Measurements from ENCODE around the gene SMPD3. TPM values are rescaled to one million over a fixed set of nuclear protein-coding genes. Genes with fewer than 3 reads are reported as not detected.

The SMPD3 gene
- total and polyA plus RNA-seq, 2 of the 4 experiments (the other 2 are of a cell fraction): not detected

- ATAC-seq (ENCODE audit: low read depth): no peak
- H4K20me1 ChIP-seq (ENCODE audit: insufficient read depth, low read length): no peaks in the 10 kb centered on the region
- CTCF ChIA-PET: interaction anchor here (0.9 to 1.8 kb wide), 2 partner anchors 9 to 65 kb away, joined by 3 to 6 read pairs; no protein-coding TSS in a partner anchor
Measured at GRCh38 chr16:68455631-68456030, 7.3 kb upstream of the SMPD3 start.

More at GRCh38 chr16:68455631-68456030, 7.3 kb upstream of the SMPD3 start:
- POLR2A ChIA-PET (ENCODE audit: unreplicated experiment): no interaction called here
- no peak for TF ChIP-seq CEBPB (IDR thresholded peaks at IDR 0.05; ENCODE audit: low read depth, low read length)
- TF ChIP-seq BHLHE40 (IDR thresholded peaks at IDR 0.05; ENCODE audit: low read depth, low read length): no peak
- no peak for TF ChIP-seq NFE2L2 (IDR thresholded peaks at IDR 0.05; ENCODE audit: low read depth, low read length)
- TF ChIP-seq RCOR1 (IDR thresholded peaks at IDR 0.05; ENCODE audit: insufficient replicate concordance, low read length): no peak
- TF ChIP-seq MAFK (IDR thresholded peaks at IDR 0.05; ENCODE audit: low read depth, low read length): no peak
- no peak for TF ChIP-seq RFX5 (IDR thresholded peaks at IDR 0.05; ENCODE audit: low read depth, low read length)
- no peak for TF ChIP-seq MXI1 (IDR thresholded peaks at IDR 0.05; ENCODE audit: borderline replicate concordance, low read depth, low read length)
- no peak for TF ChIP-seq CHD1 (IDR thresholded peaks at IDR 0.05; ENCODE audit: low read depth, low read length)
- TF ChIP-seq ELK1 (IDR thresholded peaks at IDR 0.05; ENCODE audit: borderline replicate concordance, low read depth, low read length): no peak
- TF ChIP-seq CTCF (conservative IDR thresholded peaks at IDR 0.05; ENCODE audit: low read depth, low read length): no peak
- no peak for TF ChIP-seq POLR2A (IDR thresholded peaks at IDR 0.05; ENCODE audit: low read depth, low read length)
- TF ChIP-seq MAZ (IDR thresholded peaks at IDR 0.05; ENCODE audit: borderline replicate concordance, low read depth, low read length): no peak
- TF ChIP-seq USF2 (IDR thresholded peaks at IDR 0.05; ENCODE audit: low read depth, low read length): no peak
- no peak for TF ChIP-seq SMC3 (IDR thresholded peaks at IDR 0.05; ENCODE audit: low read depth, low read length)
- no peak for TF ChIP-seq RAD21 (IDR thresholded peaks at IDR 0.05; ENCODE audit: low read length)
- no peak for TF ChIP-seq FOS (IDR thresholded peaks at IDR 0.05; ENCODE audit: low read depth, low read length)
- H3K9me1 ChIP-seq (ENCODE audit: insufficient read depth, low read length): peaks cover 2% of the 10 kb centered on the region; the same call in 1 of the 2 replicates
- H4K91ac ChIP-seq (ENCODE audit: insufficient read depth, low read depth, low read length): no peak overlapping the region
- H3K4me1 ChIP-seq (ENCODE audit: control insufficient read depth, insufficient read depth, low read length): peaks cover 6% of the 10 kb centered on the region
- in situ Hi-C loops (cut with MboI; ENCODE audit: low sequenced_read_pairs): no loop called here
- no peak overlapping the region for H2AFZ ChIP-seq (replicated peaks; ENCODE audit: low read length, poor library complexity)
- H2AK5ac ChIP-seq (ENCODE audit: low read depth, low read length): no peak overlapping the region
- no TSS peak for BruUV-seq (replicated peaks)
- no peak overlapping the region for H3K4me2 ChIP-seq (ENCODE audit: low read depth, low read length)
- no peak for DNase-seq
- no peak overlapping the region for H3K4ac ChIP-seq (ENCODE audit: low read depth, low read length)
- no peak overlapping the region for H2AK9ac ChIP-seq (replicated peaks; ENCODE audit: low read depth, low read length, poor library complexity)
- no peak overlapping the region for H2BK15ac ChIP-seq (ENCODE audit: low read depth, low read length)
- intact Hi-C loops (cut with micrococcal nuclease): no loop called here
- no peak overlapping the region for H3K23ac ChIP-seq (ENCODE audit: low read depth, low read length)
- no peak overlapping the region for H2BK5ac ChIP-seq (ENCODE audit: low read depth, low read length, poor library complexity, severe bottlenecking)
- no peak overlapping the region for H3K56ac ChIP-seq (ENCODE audit: extremely low read depth, insufficient read depth, low read length)
- dilution Hi-C loops (cut with HindIII; ENCODE audit: low sequenced_read_pairs, unreplicated experiment): no loop called here
- no peak overlapping the region for H4K5ac ChIP-seq (ENCODE audit: low read depth, low read length)
- H3K27ac ChIP-seq (ENCODE audit: insufficient read depth, low read length): no peak overlapping the region
- no peak overlapping the region for H2BK120ac ChIP-seq (ENCODE audit: low read depth, low read length)
- H3K14ac ChIP-seq (replicated peaks; ENCODE audit: low read depth, low read length): no peak overlapping the region
- H3K36me3 ChIP-seq (ENCODE audit: control insufficient read depth, insufficient read depth, low read length): no peaks in the 10 kb centered on the region
- H3K27me3 ChIP-seq (ENCODE audit: control insufficient read depth, insufficient read depth, low read length): peaks cover 18% of the 10 kb centered on the region
- no peaks in the 10 kb centered on the region for H3K9me3 ChIP-seq (ENCODE audit: control insufficient read depth, insufficient read depth, low read length)
- no peak overlapping the region for H4K8ac ChIP-seq (ENCODE audit: low read depth in 2 of 2, low read length in 2 of 2)
- no peak overlapping the region for H2BK20ac ChIP-seq (ENCODE audit: low read depth, low read length)
- WGBS, 2 experiments (ENCODE audit: extremely low coverage in 2 of 2, insufficient read length in 1 of 2): 74% methylated on average over 2 of the region's 3 CpGs; no CpG with 5 or more reads in 1 of the 2 experiments
- no peak overlapping the region for H3K4me3 ChIP-seq (ENCODE audit: insufficient read depth, low read depth, low read length)
- H3K79me1 ChIP-seq (ENCODE audit: low read depth in 1 of 2, low read length in 2 of 2): no peaks in the 10 kb centered on the region
- no peak overlapping the region for H3K18ac ChIP-seq (ENCODE audit: low read depth, low read length)
- H3K9ac ChIP-seq (ENCODE audit: low read depth, low read length): no peak overlapping the region

All from IMR-90 (cell line).